Prostate gland (tissue), 2 donors: ENCODE data around the gene SSR1. TPM values are rescaled to one million over a fixed set of nuclear protein-coding genes. Genes with fewer than 3 reads are reported as not detected.

Experiments
- DNase-seq: peaks from one replicate; pipeline ENCODE4 v3.0.0-alpha.2; 2019; ENCODE audit warnings: low spot score
- H3K27ac ChIP-seq, 2 donors: fragments of 200-600 bp; sonication (generic); 2 replicates each; pipeline ENCODE4 v1.5.1; 2017 to 2019
- H3K27me3 ChIP-seq: fragments of 200-600 bp; sonication (generic); replicated peaks from 2 replicates; pipeline ENCODE4 v1.5.1; 2019; ENCODE audit not compliant: insufficient read depth
- H3K36me3 ChIP-seq, 2 donors: fragments of 200-600 bp; sonication (generic); 1 replicate in 1 of 2; 2 replicates in 1 of 2; pipeline versions ENCODE4 v1.5.1 to v1.8.1; 2017 to 2019
- H3K4me1 ChIP-seq: fragments of 200-600 bp; sonication (generic); replicated peaks from 2 replicates; pipeline ENCODE4 v1.5.1; 2019
- H3K4me3 ChIP-seq, 2 donors: fragments of 200-600 bp; sonication (generic); 2 replicates each; pipeline ENCODE4 v1.5.1; 2017 to 2019
- H3K9me3 ChIP-seq: fragments of 200-600 bp; sonication (generic); 2 replicates; pipeline ENCODE4 v1.5.1; 2017
- CTCF ChIP-seq, 4 experiments: fragments of 200-600 bp in 2 of 4; fragments of 450-650 bp in 2 of 4; sonication (generic) in 2 of 4; IDR thresholded peaks; 1 replicate in 3 of 4; 2 replicates in 1 of 4; pipeline ENCODE4 v1.5.1; 2016 to 2019; ENCODE audit warnings: antibody characterized with exemption in 4 of 4, mild to moderate bottlenecking in 2 of 4, moderate library complexity in 2 of 4
- POLR2A ChIP-seq: fragments of 450-650 bp; IDR thresholded peaks from one replicate; pipeline ENCODE4 v1.6.1; 2016; ENCODE audit warnings: antibody characterized with exemption, mild to moderate bottlenecking
- POLR2AphosphoS5 ChIP-seq: sonication (generic); formaldehyde crosslinking; IDR thresholded peaks from one replicate; pipeline ENCODE4 v1.6.1; 2017; ENCODE audit warnings: antibody characterized with exemption
- WGBS: methylation state at CpG from one replicate; pipeline ENCODE4 v1.1.5; 2018; 5-methylcytosine and 5-hydroxymethylcytosine counted together
- intact Hi-C: fragments of 100-400 bp; cut with DNase I; formaldehyde crosslinking; loops from one replicate; pipeline ENCODE4 v1.14.2; 2022
- total RNA-seq, 2 donors: library from RNA; depleted of rRNA; stranded (reverse); fragments of >200 nt; gene quantifications; one replicate each; pipeline ENCODE4 v1.1.0, GENCODE V29; 2016

SSR1 gene
- total RNA-seq, 2 donors from 2014 or later, result 34.3 to 89.5 TPM

- Histone ChIP-seq H3K4me3 (no peak overlapping the region), H3K27ac (no peak overlapping the region), H3K4me1 (peaks cover 3% of the 10 kb centered on the region), H3K9me3 (no peaks in the 10 kb centered on the region), H3K27me3 (no peaks in the 10 kb centered on the region), H3K36me3 (peaks cover 11 to 43% of the 10 kb centered on the region in 2 donors)
- intact Hi-C loops, result loop anchor here (10.0 kb wide), 1 partner anchor 306 kb away; no protein-coding TSS in a partner anchor
- WGBS, result 98% methylated on average over 39 of the region's 39 CpGs
- no peak for TF ChIP-seq CTCF (IDR thresholded peaks at IDR 0.05)
- no peak for TF ChIP-seq POLR2AphosphoS5
- no peak for TF ChIP-seq POLR2A
- no peak for DNase-seq
Observed at GRCh38 chr6:7230327-7230691, 82.7 kb downstream of the SSR1 start.

GRCh38 chr6:7229376-7230326, 83.3 kb downstream of the SSR1 start:
- Histone ChIP-seq H3K4me3 (no peak overlapping the region), H3K4me1 (no peaks in the 10 kb centered on the region), H3K27ac (no peak overlapping the region), H3K36me3 (peaks cover 11 to 47% of the 10 kb centered on the region in 2 donors), H3K9me3 (no peaks in the 10 kb centered on the region), H3K27me3 (no peaks in the 10 kb centered on the region)
- DNase-seq, result no peak
- whole genome bisulfite sequencing, result 95% methylated on average over 62 of the region's 62 CpGs
- intact Hi-C loops, result loop anchor here (10.0 kb wide), 1 partner anchor 305 kb away; no protein-coding TSS in a partner anchor
- TF ChIP-seq POLR2A, result no peak
- no peak for TF ChIP-seq CTCF (IDR thresholded peaks at IDR 0.05)
- TF ChIP-seq POLR2AphosphoS5, result no peak

GRCh38 chr6:7228662-7229375, 84.2 kb downstream of the SSR1 start:
- DNase-seq, result no peak
- no peak overlapping the region for H3K27ac ChIP-seq
- no peak overlapping the region for H3K4me3 ChIP-seq
- no peaks in the 10 kb centered on the region for H3K27me3 ChIP-seq
- H3K36me3 ChIP-seq, result peaks cover 11 to 47% of the 10 kb centered on the region in 2 donors
- TF ChIP-seq CTCF (IDR thresholded peaks at IDR 0.05), result no peak
- TF ChIP-seq POLR2A, result no peak
- no peak for TF ChIP-seq POLR2AphosphoS5
- H3K9me3 ChIP-seq, result no peaks in the 10 kb centered on the region
- 92% methylated on average over 21 of the region's 21 CpGs for WGBS
- intact Hi-C loops, result no loop called here
- no peaks in the 10 kb centered on the region for H3K4me1 ChIP-seq

- TF ChIP-seq POLR2A (no peak), CTCF (IDR thresholded peaks at IDR 0.05) (no peak), POLR2AphosphoS5 (no peak)
- intact Hi-C loops, result no loop called here
Observed at GRCh38 chr6:7224731-7225130, 88.3 kb downstream of the SSR1 start.

More at GRCh38 chr6:7224731-7225130, 88.3 kb downstream of the SSR1 start:
- no peak overlapping the region for H3K4me3 ChIP-seq
- WGBS, result 64% methylated on average over 9 of the region's 9 CpGs
- no peak overlapping the region for H3K27ac ChIP-seq
- H3K36me3 ChIP-seq, result peaks cover 7 to 29% of the 10 kb centered on the region in 2 donors
- peaks cover 5% of the 10 kb centered on the region for H3K4me1 ChIP-seq
- no peak for DNase-seq
- H3K9me3 ChIP-seq, result no peaks in the 10 kb centered on the region
- H3K27me3 ChIP-seq, result no peaks in the 10 kb centered on the region
